Activated naive CD4-positive, alpha-beta T cell treated with anti-CD3 and anti-CD28 coated beads for 36 hours (primary cell): ENCODE results near the gene SRPX2. TPM values are rescaled to one million over a fixed set of nuclear protein-coding genes. Genes with fewer than 3 reads are reported as not detected.

ENCODE experiments used
- CTCF ChIA-PET: fragments of 350-600 bp; sonication (Branson Sonifier 250); formaldehyde crosslinking; loops from one replicate; lab custom pipeline; 2021; ENCODE audit warnings: antibody characterized with exemption; lab: Charles Lee
- DNase-seq: peaks from one replicate; pipeline ENCODE4 v3.0.0-alpha.2; 2020
- H3K27ac Mint-ChIP-seq: one replicate; pipeline ENCODE4 v1.8.0; 2021; ENCODE audit warnings: mild to moderate bottlenecking, mixed read lengths
- H3K27me3 Mint-ChIP-seq: one replicate; pipeline ENCODE4 v1.8.0; 2021; ENCODE audit warnings: low read depth, mixed read lengths
- H3K36me3 Mint-ChIP-seq: one replicate; pipeline ENCODE4 v1.8.0; 2021; ENCODE audit warnings: low read depth, mixed read lengths
- H3K4me1 Mint-ChIP-seq: one replicate; pipeline ENCODE4 v1.8.0; 2021; ENCODE audit warnings: low read depth, mixed read lengths
- H3K4me3 Mint-ChIP-seq: one replicate; pipeline ENCODE4 v1.8.0; 2021; ENCODE audit warnings: mild to moderate bottlenecking, moderate library complexity, mixed read lengths
- H3K9me3 Mint-ChIP-seq: one replicate; pipeline ENCODE4 v1.8.0; 2021; ENCODE audit warnings: mixed read lengths
- intact Hi-C: fragments of 100-400 bp; cut with micrococcal nuclease; formaldehyde crosslinking; loops from one replicate; pipeline ENCODE4 v1.15.1; 2023
- total RNA-seq, 2 experiments: library from RNA; stranded (reverse); gene quantifications; one replicate each; pipeline ENCODE4 v1.2.3, GENCODE V29; 2021

The SRPX2 gene
- total RNA-seq, 2 experiments from 2014 or later: not detected

- H3K27me3 Mint-ChIP-seq: no peaks in the 10 kb centered on the region
- DNase-seq: no peak
- peaks cover 16% of the 10 kb centered on the region for H3K4me1 Mint-ChIP-seq
- CTCF ChIA-PET: interaction anchor here (1.4 to 8.0 kb wide), 2 partner anchors 8 to 84 kb away, joined by 3 to 118 read pairs; no protein-coding TSS in a partner anchor
- H3K36me3 Mint-ChIP-seq: no peaks in the 10 kb centered on the region
- H3K9me3 Mint-ChIP-seq: no peaks in the 10 kb centered on the region
- no peak overlapping the region for H3K27ac Mint-ChIP-seq
- intact Hi-C loops: no loop called here
- no peak overlapping the region for H3K4me3 Mint-ChIP-seq
These were observed 38.9 kb downstream of the SRPX2 start for GRCh38 chrX:100682939-100683338.

- Mint-ChIP-seq H3K27me3 (no peaks in the 10 kb centered on the region), H3K4me1 (peaks cover 16% of the 10 kb centered on the region), H3K36me3 (no peaks in the 10 kb centered on the region), H3K27ac (no peak overlapping the region), H3K9me3 (no peaks in the 10 kb centered on the region), H3K4me3 (no peak overlapping the region)
- CTCF ChIA-PET: interaction anchor here (0.7 to 8.0 kb wide), 15 partner anchors 8 to 923 kb away, joined by 3 to 118 read pairs (median 4); partner anchors contain the start of gene SRPX2
- intact Hi-C loops: loop anchor here (1.0 to 2.0 kb wide), 5 partner anchors 14 to 602 kb away; no protein-coding TSS in a partner anchor
- DNase-seq: peak; percentile 82
These were observed 41.4 kb downstream of the SRPX2 start for GRCh38 chrX:100685284-100685996.

- Mint-ChIP-seq H3K4me3 (no peak overlapping the region), H3K27ac (no peak overlapping the region), H3K9me3 (no peaks in the 10 kb centered on the region), H3K27me3 (no peaks in the 10 kb centered on the region), H3K4me1 (peaks cover 16% of the 10 kb centered on the region), H3K36me3 (no peaks in the 10 kb centered on the region)
- CTCF ChIA-PET: interaction anchor here (0.8 to 8.0 kb wide), 9 partner anchors 9 to 174 kb away, joined by 3 to 118 read pairs (median 4); no protein-coding TSS in a partner anchor
- intact Hi-C loops: loop anchor here (1.0 to 2.0 kb wide), 5 partner anchors 15 to 601 kb away; no protein-coding TSS in a partner anchor
- DNase-seq: no peak
These were observed 42.0 kb downstream of the SRPX2 start for GRCh38 chrX:100685997-100686305.

GRCh38 chrX:100687128-100687527 is 43.1 kb downstream of the SRPX2 start:
- Mint-ChIP-seq H3K4me3 (no peak overlapping the region), H3K36me3 (no peaks in the 10 kb centered on the region), H3K9me3 (no peaks in the 10 kb centered on the region), H3K27me3 (no peaks in the 10 kb centered on the region), H3K4me1 (peaks cover 16% of the 10 kb centered on the region), H3K27ac (no peak overlapping the region)
- CTCF ChIA-PET: interaction anchor here (1.1 to 8.0 kb wide), 4 partner anchors 32 to 600 kb away, joined by 3 to 118 read pairs (median 4); no protein-coding TSS in a partner anchor
- intact Hi-C loops: no loop called here
- DNase-seq: peak; percentile 10

- Mint-ChIP-seq H3K4me3 (no peak overlapping the region), H3K36me3 (no peaks in the 10 kb centered on the region), H3K9me3 (no peaks in the 10 kb centered on the region), H3K4me1 (peaks cover 16% of the 10 kb centered on the region), H3K27me3 (peaks cover 2% of the 10 kb centered on the region), H3K27ac (peak overlapping the region; percentile 12)
- CTCF ChIA-PET: interaction anchor here (1.1 to 8.0 kb wide), 4 partner anchors 32 to 599 kb away, joined by 3 to 118 read pairs (median 4); no protein-coding TSS in a partner anchor
- intact Hi-C loops: no loop called here
- DNase-seq: peak; percentile 6
These were observed 43.5 kb downstream of the SRPX2 start for GRCh38 chrX:100687546-100687945.

- intact Hi-C loops: loop anchor here (2.0 kb wide), 1 partner anchor 125 kb away; the partner anchor contains the start of gene CSTF2
- H3K4me3 Mint-ChIP-seq: no peak overlapping the region
- H3K36me3 Mint-ChIP-seq: no peaks in the 10 kb centered on the region
- H3K9me3 Mint-ChIP-seq: no peaks in the 10 kb centered on the region
- peak; percentile 45 for DNase-seq
- no peak overlapping the region for H3K27ac Mint-ChIP-seq
- CTCF ChIA-PET: interaction anchor here (0.8 kb wide), 1 partner anchor 73 kb away, joined by 3 read pairs; no protein-coding TSS in a partner anchor
- H3K27me3 Mint-ChIP-seq: peaks cover 16% of the 10 kb centered on the region
- H3K4me1 Mint-ChIP-seq: peaks cover 3% of the 10 kb centered on the region
These were observed 51.3 kb downstream of the SRPX2 start for GRCh38 chrX:100695302-100695701.

- Mint-ChIP-seq H3K27ac (no peak overlapping the region), H3K9me3 (no peaks in the 10 kb centered on the region), H3K27me3 (peaks cover 16% of the 10 kb centered on the region), H3K4me1 (peaks cover 3% of the 10 kb centered on the region), H3K4me3 (no peak overlapping the region), H3K36me3 (no peaks in the 10 kb centered on the region)
- CTCF ChIA-PET: no interaction called here
- intact Hi-C loops: loop anchor here (2.0 kb wide), 1 partner anchor 125 kb away; the partner anchor contains the start of gene CSTF2
- no peak for DNase-seq
These were observed 52.0 kb downstream of the SRPX2 start for GRCh38 chrX:100695991-100696390.

GRCh38 chrX:100696699-100697351 is 52.8 kb downstream of the SRPX2 start:
- intact Hi-C loops: no loop called here
- H3K27me3 Mint-ChIP-seq: peaks cover 16% of the 10 kb centered on the region
- H3K9me3 Mint-ChIP-seq: no peaks in the 10 kb centered on the region

GRCh38 chrX:100698551-100698950 is 54.6 kb downstream of the SRPX2 start:
- intact Hi-C loops: no loop called here
- Mint-ChIP-seq H3K27me3 (peaks cover 11% of the 10 kb centered on the region), H3K4me1 (peaks cover 3% of the 10 kb centered on the region), H3K27ac (no peak overlapping the region), H3K9me3 (no peaks in the 10 kb centered on the region), H3K4me3 (no peak overlapping the region), H3K36me3 (no peaks in the 10 kb centered on the region)
- CTCF ChIA-PET: interaction anchor here (1.1 kb wide), 1 partner anchor 10 kb away, joined by 3 read pairs; no protein-coding TSS in a partner anchor
- no peak for DNase-seq

More at GRCh38 chrX:100696699-100697351, 52.8 kb downstream of the SRPX2 start:
- Mint-ChIP-seq H3K36me3 (no peaks in the 10 kb centered on the region), H3K27ac (no peak overlapping the region), H3K4me1 (peaks cover 3% of the 10 kb centered on the region), H3K4me3 (no peak overlapping the region)
- CTCF ChIA-PET: no interaction called here
- DNase-seq: no peak

GRCh38 chrX:100700809-100701208 is 56.8 kb downstream of the SRPX2 start:
- DNase-seq: peak; percentile 4
- no peaks in the 10 kb centered on the region for H3K36me3 Mint-ChIP-seq
- intact Hi-C loops: no loop called here
- H3K27ac Mint-ChIP-seq: no peak overlapping the region
- no peaks in the 10 kb centered on the region for H3K4me1 Mint-ChIP-seq
- CTCF ChIA-PET: no interaction called here
- H3K27me3 Mint-ChIP-seq: peaks cover 9% of the 10 kb centered on the region
- no peak overlapping the region for H3K4me3 Mint-ChIP-seq
- H3K9me3 Mint-ChIP-seq: no peaks in the 10 kb centered on the region

GRCh38 chrX:100704581-100705203 is 60.7 kb downstream of the SRPX2 start:
- H3K36me3 Mint-ChIP-seq: no peaks in the 10 kb centered on the region
- DNase-seq: no peak
- intact Hi-C loops: no loop called here
- H3K4me1 Mint-ChIP-seq: no peaks in the 10 kb centered on the region
- CTCF ChIA-PET: no interaction called here
- peaks cover 21% of the 10 kb centered on the region for H3K27me3 Mint-ChIP-seq
- no peaks in the 10 kb centered on the region for H3K9me3 Mint-ChIP-seq
- H3K27ac Mint-ChIP-seq: no peak overlapping the region
- H3K4me3 Mint-ChIP-seq: no peak overlapping the region

- CTCF ChIA-PET: no interaction called here
- Mint-ChIP-seq H3K9me3 (no peaks in the 10 kb centered on the region), H3K36me3 (no peaks in the 10 kb centered on the region), H3K4me1 (no peaks in the 10 kb centered on the region), H3K27ac (no peak overlapping the region), H3K27me3 (peaks cover 15% of the 10 kb centered on the region), H3K4me3 (no peak overlapping the region)
- intact Hi-C loops: no loop called here
- DNase-seq: no peak
These were observed 66.8 kb downstream of the SRPX2 start for GRCh38 chrX:100710816-100711215.
